Neutrophil (primary cell): ENCODE results near the gene GFOD2.

ENCODE experiments used
- H3K27ac ChIP-seq: fragments of 200-600 bp; sonication (generic); 2 replicates; pipeline ENCODE4 v1.5.1; 2016; ENCODE audit warnings: mild to moderate bottlenecking, moderate library complexity
- H3K27me3 ChIP-seq: fragments of 200-600 bp; sonication (generic); 2 replicates; pipeline ENCODE4 v1.6.0; 2016; ENCODE audit warnings: mild to moderate bottlenecking
- H3K36me3 ChIP-seq: fragments of 200-600 bp; sonication (generic); 2 replicates; pipeline ENCODE4 v1.5.1; 2017
- H3K4me1 ChIP-seq, 2 experiments: fragments of 200-600 bp in 1 of 2; sonication (generic) in 1 of 2; 1 replicate in 1 of 2; 2 replicates in 1 of 2; pipeline versions ENCODE4 v1.5.1 to v1.6.1; 2013 to 2016; ENCODE audit warnings: low read depth in 1 of 2, low read length in 1 of 2, mild to moderate bottlenecking in 1 of 2, moderate library complexity in 1 of 2; ENCODE audit not compliant: control insufficient read depth in 1 of 2, insufficient read depth in 1 of 2
- H3K4me3 ChIP-seq, 2 experiments: fragments of 200-600 bp in 1 of 2; sonication (generic) in 1 of 2; 1 replicate in 1 of 2; 2 replicates in 1 of 2; pipeline ENCODE4 v1.5.1; 2013 to 2016; ENCODE audit warnings: low read depth in 1 of 2, low read length in 1 of 2, mild to moderate bottlenecking in 1 of 2, moderate library complexity in 1 of 2
- H3K9me3 ChIP-seq: fragments of 200-600 bp; sonication (generic); 2 replicates; pipeline ENCODE4 v1.5.1; 2016
- TF ChIP-seq, protein P1 (sequence below): fragments of 200-600 bp; sonication (generic); IDR thresholded peaks from 2 replicates; pipeline ENCODE4 v1.5.1; 2016; ENCODE audit warnings: antibody characterized with exemption

GFOD2 gene

GRCh38 chr16:67663151-67663876 is 55.8 kb downstream of the GFOD2 start:
- H3K4me3 ChIP-seq: no peak overlapping the region
- H3K36me3 ChIP-seq: peaks cover 7% of the 10 kb centered on the region
- TF ChIP-seq, protein P1, sequence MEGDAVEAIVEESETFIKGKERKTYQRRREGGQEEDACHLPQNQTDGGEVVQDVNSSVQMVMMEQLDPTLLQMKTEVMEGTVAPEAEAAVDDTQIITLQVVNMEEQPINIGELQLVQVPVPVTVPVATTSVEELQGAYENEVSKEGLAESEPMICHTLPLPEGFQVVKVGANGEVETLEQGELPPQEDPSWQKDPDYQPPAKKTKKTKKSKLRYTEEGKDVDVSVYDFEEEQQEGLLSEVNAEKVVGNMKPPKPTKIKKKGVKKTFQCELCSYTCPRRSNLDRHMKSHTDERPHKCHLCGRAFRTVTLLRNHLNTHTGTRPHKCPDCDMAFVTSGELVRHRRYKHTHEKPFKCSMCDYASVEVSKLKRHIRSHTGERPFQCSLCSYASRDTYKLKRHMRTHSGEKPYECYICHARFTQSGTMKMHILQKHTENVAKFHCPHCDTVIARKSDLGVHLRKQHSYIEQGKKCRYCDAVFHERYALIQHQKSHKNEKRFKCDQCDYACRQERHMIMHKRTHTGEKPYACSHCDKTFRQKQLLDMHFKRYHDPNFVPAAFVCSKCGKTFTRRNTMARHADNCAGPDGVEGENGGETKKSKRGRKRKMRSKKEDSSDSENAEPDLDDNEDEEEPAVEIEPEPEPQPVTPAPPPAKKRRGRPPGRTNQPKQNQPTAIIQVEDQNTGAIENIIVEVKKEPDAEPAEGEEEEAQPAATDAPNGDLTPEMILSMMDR: no peak
- no peaks in the 10 kb centered on the region for H3K9me3 ChIP-seq
- H3K27ac ChIP-seq: no peak overlapping the region
- H3K4me1 ChIP-seq: peaks cover 49 to 51% of the 10 kb centered on the region in 2 experiments
- peaks cover 8% of the 10 kb centered on the region for H3K27me3 ChIP-seq

DNA sequence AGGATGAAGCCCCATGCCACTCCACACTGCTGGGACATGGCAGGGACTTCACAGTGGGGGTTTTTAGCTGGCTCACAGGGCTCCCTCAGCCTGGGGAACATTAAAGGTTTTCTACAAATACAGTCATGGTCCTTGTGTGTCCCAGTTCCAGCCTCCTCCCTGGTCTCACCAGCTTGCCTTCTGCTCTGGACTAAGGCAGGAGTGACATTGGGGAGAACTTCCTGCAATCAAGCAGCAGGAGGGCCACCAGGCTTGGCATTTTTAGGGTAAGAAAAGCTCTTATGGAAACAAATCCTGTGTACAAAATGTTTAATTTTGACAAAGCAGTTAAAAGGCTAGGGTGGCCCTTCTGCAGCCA is 56.5 kb downstream of the GFOD2 start:
- H3K27me3 ChIP-seq: peaks cover 8% of the 10 kb centered on the region
- no peak overlapping the region for H3K27ac ChIP-seq
- peaks cover 14% of the 10 kb centered on the region for H3K36me3 ChIP-seq
- no peak overlapping the region for H3K4me3 ChIP-seq
- H3K4me1 ChIP-seq: peaks cover 42 to 44% of the 10 kb centered on the region in 2 experiments
- TF ChIP-seq, protein P1: no peak
- no peaks in the 10 kb centered on the region for H3K9me3 ChIP-seq

GRCh38 chr16:67661886-67662652 is 57.0 kb downstream of the GFOD2 start:
- Histone ChIP-seq H3K4me1 (peaks cover 36 to 39% of the 10 kb centered on the region in 2 experiments), H3K27ac (no peak overlapping the region), H3K27me3 (peaks cover 8% of the 10 kb centered on the region), H3K9me3 (no peaks in the 10 kb centered on the region), H3K4me3 (peak overlapping the region in 1 of 2 experiments; percentile 99), H3K36me3 (peaks cover 18% of the 10 kb centered on the region)
- TF ChIP-seq, protein P1: no peak

DNA sequence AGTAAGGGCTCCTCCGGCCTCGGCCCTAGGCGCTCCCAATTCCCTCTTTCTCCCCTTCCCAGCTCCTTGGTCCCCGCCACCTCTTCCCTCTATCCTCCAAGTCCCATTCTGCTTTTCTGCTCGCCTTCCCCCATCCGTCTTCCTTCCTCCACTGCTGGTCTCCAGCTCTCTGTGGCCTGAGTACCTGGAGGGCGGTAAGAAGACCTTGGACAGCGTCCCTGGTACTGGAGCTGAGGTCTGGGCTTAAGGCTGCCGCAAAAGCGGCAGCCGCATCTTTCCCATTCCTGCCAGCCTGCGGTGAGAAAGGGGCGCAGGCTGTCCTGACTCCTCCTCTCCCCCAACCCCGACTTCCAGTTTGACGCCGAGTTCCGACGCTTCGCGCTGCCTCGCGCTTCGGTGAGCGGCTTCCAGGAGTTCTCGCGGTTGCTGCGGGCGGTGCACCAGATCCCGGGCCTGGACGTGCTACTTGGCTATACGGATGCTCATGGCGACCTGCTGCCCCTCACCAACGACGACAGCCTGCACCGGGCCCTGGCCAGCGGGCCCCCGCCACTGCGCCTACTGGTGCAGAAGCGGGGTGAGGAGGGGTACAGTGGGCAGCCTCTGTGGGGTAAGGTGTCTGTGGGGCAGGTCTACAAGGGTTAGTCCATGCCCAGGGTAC is 57.9 kb downstream of the GFOD2 start:
- Histone ChIP-seq H3K36me3 (peaks cover 23% of the 10 kb centered on the region), H3K9me3 (no peaks in the 10 kb centered on the region), H3K27ac (peak overlapping the region; percentile 95), H3K4me1 (peaks cover 30 to 35% of the 10 kb centered on the region in 2 experiments), H3K27me3 (peaks cover 8% of the 10 kb centered on the region), H3K4me3 (peak overlapping the region; percentile 93 to 99)
- TF ChIP-seq, protein P1: no peak

DNA sequence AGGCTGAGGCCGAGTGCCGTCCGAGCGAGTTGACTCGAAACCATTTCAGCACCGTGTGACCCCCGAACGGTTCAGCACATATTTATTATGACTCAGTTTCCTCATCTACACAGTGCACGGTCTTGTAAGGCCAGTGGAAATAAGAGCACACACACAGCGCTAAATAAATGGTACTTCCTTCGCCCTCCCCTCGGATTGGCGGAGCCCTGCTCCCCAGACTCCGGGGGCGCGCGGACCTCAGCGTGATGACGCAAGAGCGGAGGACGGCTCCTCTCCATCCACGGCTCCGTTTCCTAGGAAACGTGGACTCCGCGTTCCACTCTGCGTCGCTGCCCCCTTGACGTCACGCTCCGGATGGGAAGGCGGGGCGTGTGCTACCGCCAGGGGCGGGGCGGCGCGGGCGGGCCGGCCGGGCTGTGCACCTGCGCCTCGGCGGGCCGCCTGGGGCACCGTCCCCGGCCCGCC is 58.5 kb downstream of the GFOD2 start, which contains the start of gene PARD6A:
Gene PARD6A, plus strand, starts transcription at position 397 of the 465 bp plus-strand sequence. CDS start 79 bp downstream, outside the sequence.
- peaks cover 23 to 29% of the 10 kb centered on the region in 2 experiments for H3K4me1 ChIP-seq
- peak within 1 kb of the TSS; percentile 93 to 99 for H3K4me3 ChIP-seq
- no peaks in the 10 kb centered on the region for H3K9me3 ChIP-seq
- peaks cover 23% of the 10 kb centered on the region for H3K36me3 ChIP-seq
- peak within 1 kb of the TSS; percentile 95 for H3K27ac ChIP-seq
- TF ChIP-seq, protein P1: peak; percentile 31
- peaks cover 8% of the 10 kb centered on the region for H3K27me3 ChIP-seq
